ENCODE data around the gene NCAM1.

Gene NCAM1

GRCh38 chr11:112977755-112978154, 16.5 kb downstream of the NCAM1 start:
- Histone ChIP-seq H3K4me3 (no peak overlapping the region), H3K27me3 (ENCODE audit: low read depth) (no peaks in the 10 kb centered on the region), H3K4me1 (no peaks in the 10 kb centered on the region), H3K36me3 (replicated peaks) (no peaks in the 10 kb centered on the region), H3K9me3 (no peaks in the 10 kb centered on the region)
- in situ Hi-C loops (cut with MboI; ENCODE audit: low sequenced_read_pairs) = no loop called here
- no peak for DNase-seq (ENCODE audit: low spot score in 2 of 2)

GRCh38 chr11:112983887-112984286, 22.7 kb downstream of the NCAM1 start:
- in situ Hi-C loops (cut with MboI; ENCODE audit: low sequenced_read_pairs) = no loop called here
- no peak for DNase-seq (ENCODE audit: low spot score in 2 of 2)
- no peaks in the 10 kb centered on the region for H3K4me1 ChIP-seq

GRCh38 chr11:112989198-112989597, 28.0 kb downstream of the NCAM1 start:
- no peaks in the 10 kb centered on the region for H3K27me3 ChIP-seq (ENCODE audit: low read depth)
- H3K9me3 ChIP-seq = no peaks in the 10 kb centered on the region
- no peaks in the 10 kb centered on the region for H3K4me1 ChIP-seq
- in situ Hi-C loops (cut with MboI; ENCODE audit: low sequenced_read_pairs) = no loop called here
- H3K36me3 ChIP-seq (replicated peaks) = no peaks in the 10 kb centered on the region
- H3K4me3 ChIP-seq = no peak overlapping the region
- DNase-seq (ENCODE audit: low spot score in 2 of 2) = no peak

More at GRCh38 chr11:112983887-112984286, 22.7 kb downstream of the NCAM1 start:
- Histone ChIP-seq H3K27me3 (ENCODE audit: low read depth) (no peaks in the 10 kb centered on the region), H3K4me3 (no peak overlapping the region), H3K36me3 (replicated peaks) (no peaks in the 10 kb centered on the region), H3K9me3 (no peaks in the 10 kb centered on the region)

GRCh38 chr11:112993808-112994207, 32.6 kb downstream of the NCAM1 start:
- Histone ChIP-seq H3K9me3 (no peaks in the 10 kb centered on the region), H3K36me3 (replicated peaks) (no peaks in the 10 kb centered on the region), H3K4me3 (no peak overlapping the region), H3K27me3 (ENCODE audit: low read depth) (no peaks in the 10 kb centered on the region), H3K4me1 (no peaks in the 10 kb centered on the region)
- in situ Hi-C loops (cut with MboI; ENCODE audit: low sequenced_read_pairs) = no loop called here
- no peak for DNase-seq (ENCODE audit: low spot score in 2 of 2)

GRCh38 chr11:112995423-112996090, 34.3 kb downstream of the NCAM1 start:
- in situ Hi-C loops (cut with MboI; ENCODE audit: low sequenced_read_pairs) = no loop called here
- Histone ChIP-seq H3K36me3 (replicated peaks) (no peaks in the 10 kb centered on the region), H3K27me3 (ENCODE audit: low read depth) (no peaks in the 10 kb centered on the region), H3K4me1 (no peaks in the 10 kb centered on the region), H3K9me3 (no peaks in the 10 kb centered on the region), H3K4me3 (no peak overlapping the region)
- no peak for DNase-seq (ENCODE audit: low spot score in 2 of 2)

GRCh38 chr11:112996994-112997393, 35.8 kb downstream of the NCAM1 start:
- no peaks in the 10 kb centered on the region for H3K36me3 ChIP-seq (replicated peaks)
- no peak for DNase-seq (ENCODE audit: low spot score in 2 of 2)
- no peaks in the 10 kb centered on the region for H3K27me3 ChIP-seq (ENCODE audit: low read depth)
- H3K4me3 ChIP-seq = no peak overlapping the region
- no peaks in the 10 kb centered on the region for H3K9me3 ChIP-seq
- in situ Hi-C loops (cut with MboI; ENCODE audit: low sequenced_read_pairs) = no loop called here
- H3K4me1 ChIP-seq = no peaks in the 10 kb centered on the region

GRCh38 chr11:112997857-112998466, 36.7 kb downstream of the NCAM1 start:
- Histone ChIP-seq H3K4me3 (no peak overlapping the region), H3K36me3 (replicated peaks) (no peaks in the 10 kb centered on the region), H3K9me3 (no peaks in the 10 kb centered on the region), H3K4me1 (no peaks in the 10 kb centered on the region), H3K27me3 (ENCODE audit: low read depth) (no peaks in the 10 kb centered on the region)
- DNase-seq (ENCODE audit: low spot score in 2 of 2) = no peak
- in situ Hi-C loops (cut with MboI; ENCODE audit: low sequenced_read_pairs) = no loop called here

- in situ Hi-C loops (cut with MboI; ENCODE audit: low sequenced_read_pairs) = no loop called here
- no peaks in the 10 kb centered on the region for H3K27me3 ChIP-seq (ENCODE audit: low read depth)
Measured at GRCh38 chr11:112999520-112999919, 38.3 kb downstream of the NCAM1 start.

GRCh38 chr11:113001709-113002108, 40.5 kb downstream of the NCAM1 start:
- no peak for DNase-seq (ENCODE audit: low spot score in 2 of 2)
- in situ Hi-C loops (cut with MboI; ENCODE audit: low sequenced_read_pairs) = no loop called here
- Histone ChIP-seq H3K36me3 (replicated peaks) (no peaks in the 10 kb centered on the region), H3K27me3 (ENCODE audit: low read depth) (no peaks in the 10 kb centered on the region), H3K4me1 (no peaks in the 10 kb centered on the region), H3K9me3 (no peaks in the 10 kb centered on the region), H3K4me3 (no peak overlapping the region)

More at GRCh38 chr11:112999520-112999919, 38.3 kb downstream of the NCAM1 start:
- Histone ChIP-seq H3K4me1 (no peaks in the 10 kb centered on the region), H3K4me3 (no peak overlapping the region), H3K9me3 (no peaks in the 10 kb centered on the region), H3K36me3 (replicated peaks) (no peaks in the 10 kb centered on the region)
- no peak for DNase-seq (ENCODE audit: low spot score in 2 of 2)

- no peak for DNase-seq (ENCODE audit: low spot score in 2 of 2)
- no peaks in the 10 kb centered on the region for H3K4me1 ChIP-seq
Measured at GRCh38 chr11:113006896-113007445, 45.8 kb downstream of the NCAM1 start.

GRCh38 chr11:113014262-113015097, 53.3 kb downstream of the NCAM1 start:
- no peak for DNase-seq (ENCODE audit: low spot score in 2 of 2)

More at GRCh38 chr11:113006896-113007445, 45.8 kb downstream of the NCAM1 start:
- Histone ChIP-seq H3K4me3 (no peak overlapping the region), H3K9me3 (no peaks in the 10 kb centered on the region), H3K36me3 (replicated peaks) (no peaks in the 10 kb centered on the region), H3K27me3 (ENCODE audit: low read depth) (no peaks in the 10 kb centered on the region)
- in situ Hi-C loops (cut with MboI; ENCODE audit: low sequenced_read_pairs) = no loop called here

GRCh38 chr11:113015098-113015455, 53.9 kb downstream of the NCAM1 start:
- Histone ChIP-seq H3K27me3 (ENCODE audit: low read depth) (no peaks in the 10 kb centered on the region), H3K4me3 (no peak overlapping the region), H3K36me3 (replicated peaks) (no peaks in the 10 kb centered on the region), H3K9me3 (no peaks in the 10 kb centered on the region), H3K4me1 (no peaks in the 10 kb centered on the region)
- no peak for DNase-seq (ENCODE audit: low spot score in 2 of 2)
- in situ Hi-C loops (cut with MboI; ENCODE audit: low sequenced_read_pairs) = no loop called here

More at GRCh38 chr11:113014262-113015097, 53.3 kb downstream of the NCAM1 start:
- Histone ChIP-seq H3K4me1 (no peaks in the 10 kb centered on the region), H3K36me3 (replicated peaks) (no peaks in the 10 kb centered on the region), H3K4me3 (no peak overlapping the region), H3K27me3 (ENCODE audit: low read depth) (no peaks in the 10 kb centered on the region), H3K9me3 (no peaks in the 10 kb centered on the region)
- in situ Hi-C loops (cut with MboI; ENCODE audit: low sequenced_read_pairs) = no loop called here

- in situ Hi-C loops (cut with MboI; ENCODE audit: low sequenced_read_pairs) = no loop called here
- Histone ChIP-seq H3K27me3 (ENCODE audit: low read depth) (no peaks in the 10 kb centered on the region), H3K36me3 (replicated peaks) (no peaks in the 10 kb centered on the region), H3K9me3 (no peaks in the 10 kb centered on the region), H3K4me1 (no peaks in the 10 kb centered on the region), H3K4me3 (no peak overlapping the region)
- no peak for DNase-seq (ENCODE audit: low spot score in 2 of 2)
Measured at GRCh38 chr11:113016905-113017304, 55.7 kb downstream of the NCAM1 start.

GRCh38 chr11:113018913-113019312, 57.7 kb downstream of the NCAM1 start:
- no peak for DNase-seq (ENCODE audit: low spot score in 2 of 2)
- Histone ChIP-seq H3K4me3 (no peak overlapping the region), H3K9me3 (no peaks in the 10 kb centered on the region), H3K4me1 (no peaks in the 10 kb centered on the region), H3K36me3 (replicated peaks) (no peaks in the 10 kb centered on the region), H3K27me3 (ENCODE audit: low read depth) (no peaks in the 10 kb centered on the region)
- in situ Hi-C loops (cut with MboI; ENCODE audit: low sequenced_read_pairs) = no loop called here

Data from HAP-1 (cell line).